GM21576 (cell line): ENCODE results near the gene LMNA.
"Not testable (repeated sequence)": the region's sequence is repeated elsewhere in the genome, so short reads cannot be mapped to it uniquely, and the experiment has no call there.

Experiments
- ATAC-seq: cut with Tn5 transposase; IDR thresholded peaks from one replicate; pipeline ENCODE4 v1.9.1; 2021; ENCODE audit warnings: mild to moderate bottlenecking, moderate library complexity; ENCODE audit not compliant: unreplicated experiment

Gene LMNA

GRCh38 chr1:156104065-156104810, 10.3 kb upstream of the LMNA start:
- ATAC-seq = no peak

- no peak for ATAC-seq
Measured at GRCh38 chr1:156104861-156105832, 9.4 kb upstream of the LMNA start.

GRCh38 chr1:156106624-156107488, 7.7 kb upstream of the LMNA start:
- no peak for ATAC-seq

GRCh38 chr1:156108057-156108456, 6.5 kb upstream of the LMNA start:
- no peak for ATAC-seq

- ATAC-seq = no peak
Measured at GRCh38 chr1:156108664-156109241, 5.8 kb upstream of the LMNA start.

GRCh38 chr1:156110252-156110651, 4.3 kb upstream of the LMNA start:
- ATAC-seq = no peak

- no peak for ATAC-seq
Measured at GRCh38 chr1:156111355-156111962, 3.1 kb upstream of the LMNA start.

- no peak for ATAC-seq
Measured at GRCh38 chr1:156112276-156113137, 2.0 kb upstream of the LMNA start.

- no peak for ATAC-seq
Measured at GRCh38 chr1:156113282-156113950, 1.1 kb upstream of the LMNA start.

- no peak for ATAC-seq
Measured at GRCh38 chr1:156114919-156115513, 505 bp downstream of the LMNA start.

- ATAC-seq = no peak
Measured at GRCh38 chr1:156115514-156116374, 1.2 kb downstream of the LMNA start.

GRCh38 chr1:156116731-156117130, 2.2 kb downstream of the LMNA start:
- ATAC-seq = not testable (repeated sequence)

- ATAC-seq = no peak
Measured at GRCh38 chr1:156117414-156118176, 3.1 kb downstream of the LMNA start.

GRCh38 chr1:156118177-156118868, 3.8 kb downstream of the LMNA start:
- no peak for ATAC-seq

GRCh38 chr1:156119503-156120209, 5.1 kb downstream of the LMNA start:
- ATAC-seq = no peak
